Neuron (in vitro differentiated cells): Measurements from ENCODE around the gene KIAA1328.

ENCODE experiments used
- H2AFZ ChIP-seq: one replicate; pipeline ENCODE4 v1.6.1; 2013; ENCODE audit warnings: low read depth, mild to moderate bottlenecking, inconsistent platforms, low read length, moderate library complexity
- H3K27me3 ChIP-seq: one replicate; pipeline ENCODE4 v1.6.1; 2013; ENCODE audit warnings: low read length; ENCODE audit not compliant: insufficient read depth
- H3K36me3 ChIP-seq: one replicate; pipeline ENCODE4 v1.6.1; 2013; ENCODE audit warnings: low read length; ENCODE audit not compliant: insufficient read depth
- H3K4me1 ChIP-seq: one replicate; pipeline ENCODE4 v1.6.1; 2013; ENCODE audit warnings: low read length; ENCODE audit not compliant: insufficient read depth
- H3K4me3 ChIP-seq: 2 replicates; pipeline ENCODE4 v1.5.1; 2013; ENCODE audit warnings: mild to moderate bottlenecking, low read length, moderate library complexity
- H3K9me3 ChIP-seq: one replicate; pipeline ENCODE4 v1.6.1; 2013; ENCODE audit warnings: low read length

Gene KIAA1328

GRCh38 chr18:36830158-36830495, 1.2 kb downstream of the KIAA1328 start:
- no peaks in the 10 kb centered on the region for H3K36me3 ChIP-seq
- peaks cover 2% of the 10 kb centered on the region for H3K9me3 ChIP-seq
- no peak overlapping the region for H2AFZ ChIP-seq
- no peaks in the 10 kb centered on the region for H3K27me3 ChIP-seq
- peak overlapping the region; percentile 79 for H3K4me3 ChIP-seq
- peaks cover 11% of the 10 kb centered on the region for H3K4me1 ChIP-seq

DNA sequence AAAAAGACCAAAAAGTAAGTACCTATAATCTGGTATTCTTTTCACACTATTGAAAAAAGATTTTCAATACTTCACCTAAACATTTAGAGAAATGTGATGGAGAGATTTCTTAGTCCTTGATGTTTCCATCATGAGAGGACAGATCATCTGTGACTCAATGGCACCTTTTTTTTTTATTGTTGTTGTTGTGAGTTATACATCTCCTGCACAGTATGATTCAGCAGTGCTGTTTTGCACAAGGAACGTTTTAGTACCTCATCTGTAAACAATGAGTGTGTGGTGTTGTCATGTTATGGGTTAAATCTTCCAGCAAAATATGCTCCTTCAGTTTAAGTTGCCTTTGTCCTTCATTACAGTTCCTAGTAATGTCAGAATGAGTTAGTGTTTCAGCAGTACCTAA, 2.2 kb downstream of the KIAA1328 start:
- H3K9me3 ChIP-seq, result peaks cover 2% of the 10 kb centered on the region
- peaks cover 8% of the 10 kb centered on the region for H3K36me3 ChIP-seq
- no peaks in the 10 kb centered on the region for H3K27me3 ChIP-seq
- no peak overlapping the region for H2AFZ ChIP-seq
- H3K4me3 ChIP-seq, result no peak overlapping the region
- H3K4me1 ChIP-seq, result peaks cover 11% of the 10 kb centered on the region

- Histone ChIP-seq H3K9me3 (no peaks in the 10 kb centered on the region), H3K4me1 (peaks cover 11% of the 10 kb centered on the region), H2AFZ (no peak overlapping the region), H3K27me3 (no peaks in the 10 kb centered on the region), H3K4me3 (no peak overlapping the region), H3K36me3 (peaks cover 8% of the 10 kb centered on the region)
Measured at GRCh38 chr18:36833120-36833519, 4.2 kb downstream of the KIAA1328 start.

DNA sequence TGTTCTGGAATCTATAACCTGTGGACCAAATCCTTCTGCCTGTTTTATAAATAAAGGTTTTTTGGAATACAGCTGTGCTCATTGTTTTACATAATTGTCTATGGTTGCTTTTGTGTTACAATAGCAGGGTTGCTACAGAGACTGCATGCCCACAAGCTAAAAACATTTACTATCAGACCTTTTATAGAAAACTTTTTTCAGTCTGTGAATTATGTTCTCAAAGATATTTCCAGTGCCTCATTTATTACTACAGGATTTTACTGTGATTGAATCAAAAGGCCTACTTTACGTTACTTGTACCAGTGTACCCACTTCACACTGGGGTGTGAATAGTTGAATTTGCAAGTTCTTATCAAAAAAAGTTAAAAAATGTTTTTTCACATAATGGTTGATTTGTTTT, 7.0 kb downstream of the KIAA1328 start:
- peaks cover 8% of the 10 kb centered on the region for H3K36me3 ChIP-seq
- H3K4me1 ChIP-seq, result no peaks in the 10 kb centered on the region
- H3K4me3 ChIP-seq, result no peak overlapping the region
- no peaks in the 10 kb centered on the region for H3K9me3 ChIP-seq
- no peak overlapping the region for H2AFZ ChIP-seq
- H3K27me3 ChIP-seq, result no peaks in the 10 kb centered on the region

DNA sequence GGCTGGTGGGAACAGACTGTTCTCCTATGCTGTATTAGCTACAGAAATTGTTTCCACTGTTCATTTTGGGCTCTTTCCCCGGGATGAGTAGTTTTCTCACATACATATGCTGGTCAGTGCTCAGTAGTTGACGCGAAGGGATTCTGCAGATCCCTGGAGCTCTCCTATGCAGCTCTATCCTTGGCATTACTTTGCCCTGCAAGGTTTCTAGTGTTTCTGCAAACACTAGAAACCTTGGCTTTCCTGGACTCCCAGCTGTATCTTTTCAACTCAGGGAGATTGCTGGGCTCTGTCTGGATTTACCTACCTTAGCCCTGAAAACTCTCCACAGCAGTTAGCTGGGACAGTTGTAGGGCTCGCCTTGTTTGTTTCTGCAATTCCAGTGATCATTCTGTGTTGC, 10.9 kb downstream of the KIAA1328 start:
- Histone ChIP-seq H3K36me3 (peaks cover 8% of the 10 kb centered on the region), H2AFZ (no peak overlapping the region), H3K4me3 (no peak overlapping the region), H3K4me1 (no peaks in the 10 kb centered on the region), H3K27me3 (no peaks in the 10 kb centered on the region), H3K9me3 (no peaks in the 10 kb centered on the region)

DNA sequence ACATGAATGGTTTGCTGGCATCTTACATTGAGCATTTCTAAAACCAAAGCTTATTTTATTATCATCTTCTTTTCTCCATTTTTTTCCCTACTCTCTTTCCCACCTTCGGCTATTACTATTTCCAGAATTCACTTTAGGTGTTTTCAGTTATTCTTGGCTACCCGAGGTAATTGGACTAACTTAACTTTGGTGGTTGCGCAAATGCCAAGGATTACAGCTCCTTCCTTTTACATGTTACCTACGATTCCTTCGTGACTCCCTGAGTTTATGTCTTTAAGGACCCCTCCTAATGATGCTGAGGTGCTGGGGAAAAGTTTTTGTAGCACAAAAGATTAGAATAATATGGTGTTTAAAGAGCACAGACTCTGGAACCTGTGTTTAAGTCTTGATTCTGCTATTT, 14.3 kb downstream of the KIAA1328 start:
- H3K4me1 ChIP-seq, result peaks cover 3% of the 10 kb centered on the region
- H3K9me3 ChIP-seq, result no peaks in the 10 kb centered on the region
- no peak overlapping the region for H3K4me3 ChIP-seq
- no peaks in the 10 kb centered on the region for H3K27me3 ChIP-seq
- no peak overlapping the region for H2AFZ ChIP-seq
- H3K36me3 ChIP-seq, result no peaks in the 10 kb centered on the region

DNA sequence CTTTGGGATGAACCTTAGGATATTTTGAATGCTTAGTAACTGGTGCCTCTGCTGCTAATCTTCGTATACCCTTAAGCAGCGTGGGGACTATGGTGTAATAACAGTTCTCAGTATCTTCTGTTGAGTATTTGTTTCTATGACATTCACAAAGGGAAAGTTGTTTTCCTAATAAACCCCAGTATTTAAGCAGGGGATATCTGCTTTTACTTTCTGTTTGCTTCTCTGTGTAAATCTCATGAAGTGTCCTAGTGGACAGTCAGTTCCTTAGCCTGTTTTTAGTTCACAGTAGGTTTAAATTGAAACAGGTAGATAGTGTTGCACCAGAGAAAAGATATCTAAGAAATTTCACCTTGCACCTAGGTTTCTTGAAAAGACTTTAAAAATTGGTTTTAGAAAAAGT, 14.9 kb downstream of the KIAA1328 start:
- H3K9me3 ChIP-seq, result no peaks in the 10 kb centered on the region
- no peak overlapping the region for H3K4me3 ChIP-seq
- no peak overlapping the region for H2AFZ ChIP-seq
- H3K4me1 ChIP-seq, result peaks cover 3% of the 10 kb centered on the region
- H3K27me3 ChIP-seq, result no peaks in the 10 kb centered on the region
- H3K36me3 ChIP-seq, result no peaks in the 10 kb centered on the region

DNA sequence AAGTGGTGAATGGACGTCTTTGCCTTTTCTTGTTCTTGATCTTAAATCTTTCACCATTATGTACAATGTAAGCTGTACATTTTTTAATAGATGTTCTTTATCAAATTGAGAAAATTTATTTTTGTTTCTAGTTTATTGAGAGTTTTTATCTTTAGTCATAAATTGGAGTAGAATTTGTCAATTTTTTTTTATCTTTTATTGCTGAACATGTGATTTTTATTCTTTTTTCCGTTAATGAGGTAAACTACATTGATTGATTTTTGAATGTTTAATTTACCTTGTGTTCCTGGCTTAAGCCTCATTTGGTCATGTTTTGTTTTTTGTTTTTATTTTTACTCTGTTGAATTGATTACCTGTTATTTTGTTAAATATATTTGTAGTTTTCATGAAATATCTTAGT, 19.7 kb downstream of the KIAA1328 start:
- H3K4me3 ChIP-seq, result no peak overlapping the region
- H3K4me1 ChIP-seq, result peaks cover 7% of the 10 kb centered on the region
- H3K9me3 ChIP-seq, result peaks cover 3% of the 10 kb centered on the region

GRCh38 chr18:36849288-36850006, 20.5 kb downstream of the KIAA1328 start:
- no peak overlapping the region for H3K4me3 ChIP-seq
- peaks cover 7% of the 10 kb centered on the region for H3K4me1 ChIP-seq
- no peaks in the 10 kb centered on the region for H3K27me3 ChIP-seq
- H2AFZ ChIP-seq, result no peak overlapping the region
- no peaks in the 10 kb centered on the region for H3K36me3 ChIP-seq
- H3K9me3 ChIP-seq, result peaks cover 3% of the 10 kb centered on the region

More for the DNA sequence above, 19.7 kb downstream of the KIAA1328 start:
- no peak overlapping the region for H2AFZ ChIP-seq
- H3K36me3 ChIP-seq, result no peaks in the 10 kb centered on the region
- no peaks in the 10 kb centered on the region for H3K27me3 ChIP-seq

GRCh38 chr18:36850527-36851201, 21.7 kb downstream of the KIAA1328 start:
- Histone ChIP-seq H3K9me3 (peaks cover 3% of the 10 kb centered on the region), H3K4me3 (no peak overlapping the region), H2AFZ (no peak overlapping the region)

DNA sequence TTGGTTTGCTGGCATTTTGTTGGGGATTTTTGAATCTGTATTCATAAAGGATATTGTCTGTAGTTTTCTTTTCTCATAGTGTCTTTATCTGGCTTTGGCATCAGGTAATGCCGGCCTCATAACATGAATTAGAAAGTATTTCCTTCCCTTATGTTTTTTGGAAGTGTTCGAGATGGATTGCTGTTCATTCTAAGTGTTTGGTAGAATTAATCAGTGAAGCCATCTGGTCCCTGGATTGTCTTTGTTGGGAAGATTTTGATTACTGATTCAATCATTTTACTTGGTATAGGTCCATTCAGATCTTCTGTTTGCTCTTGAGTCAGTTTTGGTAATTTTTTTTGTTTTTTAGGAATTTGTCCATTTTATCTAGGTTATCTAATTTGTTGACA, 22.3 kb downstream of the KIAA1328 start:
- Histone ChIP-seq H3K4me1 (peaks cover 4% of the 10 kb centered on the region), H3K9me3 (peaks cover 3% of the 10 kb centered on the region), H3K4me3 (no peak overlapping the region), H3K27me3 (no peaks in the 10 kb centered on the region), H3K36me3 (no peaks in the 10 kb centered on the region), H2AFZ (no peak overlapping the region)

More at GRCh38 chr18:36850527-36851201, 21.7 kb downstream of the KIAA1328 start:
- Histone ChIP-seq H3K36me3 (no peaks in the 10 kb centered on the region), H3K27me3 (no peaks in the 10 kb centered on the region), H3K4me1 (peaks cover 7% of the 10 kb centered on the region)

DNA sequence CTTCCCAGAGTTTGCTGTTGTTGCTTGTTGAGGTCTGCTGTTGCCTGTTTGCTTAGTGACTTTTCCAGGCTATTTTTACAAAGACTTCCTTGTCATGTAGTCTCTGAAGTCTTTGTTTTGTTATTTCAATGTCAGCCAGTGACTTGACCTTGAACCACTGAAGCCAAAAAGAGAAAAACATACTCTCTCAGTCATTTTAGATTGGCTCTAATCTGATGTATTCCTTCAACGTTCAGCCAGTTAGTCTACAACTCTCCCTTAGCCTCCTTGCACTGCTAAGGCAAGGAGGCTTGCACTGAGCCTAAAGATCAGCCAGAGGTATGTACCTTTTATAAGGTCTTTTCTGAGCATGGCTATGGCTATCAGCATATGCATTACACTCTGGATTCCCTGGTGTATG, 27.9 kb downstream of the KIAA1328 start:
- Histone ChIP-seq H3K27me3 (no peaks in the 10 kb centered on the region), H3K4me1 (peaks cover 2% of the 10 kb centered on the region), H3K9me3 (peaks cover 3% of the 10 kb centered on the region), H2AFZ (no peak overlapping the region), H3K36me3 (no peaks in the 10 kb centered on the region), H3K4me3 (no peak overlapping the region)

- Histone ChIP-seq H3K27me3 (no peaks in the 10 kb centered on the region), H3K4me3 (no peak overlapping the region), H3K36me3 (no peaks in the 10 kb centered on the region), H3K9me3 (no peaks in the 10 kb centered on the region), H2AFZ (no peak overlapping the region), H3K4me1 (peaks cover 2% of the 10 kb centered on the region)
Measured at GRCh38 chr18:36862182-36862581, 33.3 kb downstream of the KIAA1328 start.

GRCh38 chr18:36867056-36867455, 38.1 kb downstream of the KIAA1328 start:
- no peaks in the 10 kb centered on the region for H3K27me3 ChIP-seq
- H2AFZ ChIP-seq, result no peak overlapping the region
- no peaks in the 10 kb centered on the region for H3K36me3 ChIP-seq
- no peak overlapping the region for H3K4me3 ChIP-seq
- H3K4me1 ChIP-seq, result no peaks in the 10 kb centered on the region
- H3K9me3 ChIP-seq, result no peaks in the 10 kb centered on the region
